Measurements from ENCODE around the gene MPRIP.
"Not testable (repeated sequence)": the region's sequence is repeated elsewhere in the genome, so short reads cannot be mapped to it uniquely, and the experiment has no call there.

MPRIP gene

DNA sequence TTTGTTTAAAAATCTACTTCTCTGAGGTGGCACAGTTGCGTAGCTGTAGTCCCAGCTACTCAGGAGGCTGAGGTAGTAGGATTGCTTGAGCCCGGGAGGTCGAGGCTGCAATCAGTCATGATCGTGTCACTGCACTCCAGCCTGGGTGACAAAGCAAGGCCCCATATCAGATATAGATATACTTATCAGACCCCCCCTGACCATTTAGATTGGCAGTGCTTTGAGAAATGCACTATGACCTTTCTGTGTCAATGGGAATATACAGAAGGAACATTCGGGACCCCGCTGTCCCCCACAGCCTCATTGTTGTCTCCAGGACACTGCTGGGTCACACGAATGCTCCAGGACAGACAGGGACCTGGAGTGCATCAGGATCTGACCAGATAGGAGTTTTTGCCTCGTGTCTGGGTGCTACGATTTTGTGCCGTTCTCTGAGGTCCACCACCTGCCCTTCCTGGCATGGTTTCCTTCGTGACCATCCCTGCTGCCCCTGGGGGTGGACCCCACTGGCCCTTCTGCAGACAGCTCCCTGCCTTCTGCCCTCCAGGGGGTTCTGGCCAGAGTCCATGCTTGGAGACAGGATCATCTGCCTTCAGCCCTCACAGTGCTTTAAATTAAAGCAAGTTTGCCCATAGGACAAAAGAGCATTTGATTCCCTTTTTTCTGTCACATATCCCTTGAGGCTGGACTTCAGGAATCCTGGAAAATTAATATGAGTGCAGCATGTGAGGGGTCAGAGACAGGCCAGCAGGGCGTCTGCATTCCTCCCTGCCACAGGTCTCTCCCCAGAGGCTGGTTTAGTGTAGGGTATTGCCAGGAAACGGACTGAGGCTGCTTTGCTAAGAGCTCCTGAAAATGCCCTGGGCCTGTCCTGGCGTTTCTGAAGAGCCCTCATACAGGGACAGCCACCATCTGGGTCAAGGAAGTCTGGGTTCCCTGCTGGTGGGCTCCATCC lies 144.6 kb downstream of the MPRIP start:
- DNase-seq = no peak

DNA sequence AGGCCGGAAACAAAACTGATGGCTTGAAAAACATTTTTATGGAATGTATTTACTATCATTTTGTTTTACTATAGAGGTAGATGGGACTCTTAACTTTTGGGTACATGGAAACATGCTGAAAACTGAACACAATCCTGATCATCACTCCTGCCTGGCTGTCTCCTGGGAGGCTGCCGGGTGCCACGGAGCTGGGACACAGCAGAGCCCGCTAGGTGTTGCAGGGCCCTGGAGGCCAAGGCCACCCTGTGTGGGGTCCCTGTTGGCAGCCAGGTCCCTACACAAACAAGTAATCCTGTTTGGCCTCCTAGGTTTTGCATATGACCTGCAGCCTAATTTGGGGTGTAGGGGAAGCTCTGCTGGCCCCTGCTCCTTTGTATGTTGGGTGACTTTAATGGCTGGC lies 146.3 kb downstream of the MPRIP start:
- DNase-seq = no peak

DNA sequence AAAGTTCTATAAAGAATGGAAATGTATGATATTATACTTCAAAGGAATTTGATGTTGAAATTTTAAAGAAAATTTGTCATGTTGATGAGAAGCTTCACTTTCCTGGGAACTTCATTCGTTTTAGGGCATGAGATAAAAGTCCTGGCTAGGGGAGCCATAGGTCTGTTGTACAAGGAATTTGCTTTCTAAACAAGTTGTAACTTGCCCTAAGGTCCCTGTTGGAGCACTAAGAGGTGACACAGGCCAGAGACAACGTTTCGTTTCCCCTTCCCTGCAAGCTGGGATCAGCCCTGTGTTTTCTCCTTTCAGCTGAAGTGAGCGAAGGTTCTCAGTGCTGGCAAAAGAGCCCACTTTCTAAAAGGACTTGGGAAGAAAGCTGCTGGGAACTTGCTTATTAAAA lies 147.3 kb downstream of the MPRIP start:
- no peak for DNase-seq

GRCh38 chr17:17190188-17190587 lies 147.9 kb downstream of the MPRIP start:
- no peak for DNase-seq

GRCh38 chr17:17191346-17191792 lies 149.1 kb downstream of the MPRIP start:
- no peak for DNase-seq

DNA sequence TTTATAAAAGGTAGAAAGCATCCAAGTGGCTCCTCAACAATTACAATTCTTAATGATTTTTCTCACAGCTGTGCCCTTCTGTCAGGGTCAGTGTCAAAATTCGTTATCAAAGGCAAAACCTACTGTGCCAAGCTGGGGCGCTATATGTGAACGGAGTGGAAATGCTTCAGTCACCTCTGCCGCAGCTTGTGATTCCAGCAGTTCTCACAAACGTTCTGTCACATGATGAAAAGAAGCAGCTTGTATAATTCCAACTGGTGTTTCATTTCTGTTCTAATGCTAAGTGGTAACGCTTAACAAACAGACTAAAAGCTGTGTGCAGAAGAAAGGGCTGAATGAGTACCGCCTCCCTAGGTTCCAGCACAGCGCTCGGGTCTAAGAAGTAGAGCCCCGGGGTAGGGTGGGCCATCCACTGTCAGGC lies 149.7 kb downstream of the MPRIP start:
- DNase-seq = no peak

GRCh38 chr17:17195466-17195865 lies 153.2 kb downstream of the MPRIP start:
- DNase-seq = not testable (repeated sequence)

DNA sequence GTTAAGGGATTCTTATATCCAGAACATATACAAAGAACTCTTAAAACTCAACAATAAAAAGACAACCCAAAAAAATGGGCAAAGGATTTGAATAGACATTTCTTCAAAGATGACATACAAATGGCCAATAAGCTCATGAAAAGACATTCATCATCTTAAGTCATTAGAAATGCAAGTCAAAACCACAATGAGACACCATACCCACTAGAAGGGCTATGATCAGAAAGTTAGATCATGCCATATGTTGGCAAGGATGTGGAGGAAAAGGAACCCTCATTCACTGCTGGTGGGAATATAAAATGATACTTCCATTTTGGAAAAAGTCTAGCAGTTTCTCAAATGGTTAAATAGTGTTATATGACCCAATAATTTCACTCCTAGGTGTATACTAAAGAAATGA lies 154.5 kb downstream of the MPRIP start:
- DNase-seq = no peak

- DNase-seq = no peak
Observed at GRCh38 chr17:17198281-17198680, 156.0 kb downstream of the MPRIP start.

GRCh38 chr17:17200311-17200710 lies 158.1 kb downstream of the MPRIP start:
- no peak for DNase-seq

DNA sequence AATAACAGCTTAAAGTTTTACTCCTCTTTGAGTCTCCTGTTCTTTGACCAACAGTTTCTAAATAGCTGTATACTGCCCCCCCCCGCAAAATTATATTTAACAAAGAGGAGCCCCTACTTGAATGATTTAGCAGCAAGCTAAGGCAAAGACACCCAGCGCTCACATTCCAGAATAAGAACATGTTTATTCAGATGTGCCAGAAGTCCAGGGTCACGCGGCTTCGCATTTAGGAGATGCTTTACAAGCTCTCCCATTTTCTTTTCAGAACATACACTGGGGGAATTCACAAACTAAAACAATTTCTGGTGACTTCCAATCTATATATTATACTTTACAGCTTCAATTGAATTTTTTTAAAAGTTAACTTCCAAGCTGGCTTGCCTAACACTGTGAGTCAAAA lies 158.6 kb downstream of the MPRIP start:
- DNase-seq = no peak

- no peak for DNase-seq
Observed at GRCh38 chr17:17201271-17201670, 159.0 kb downstream of the MPRIP start.

- DNase-seq = no peak
Observed at GRCh38 chr17:17201907-17202306, 159.7 kb downstream of the MPRIP start.

DNA sequence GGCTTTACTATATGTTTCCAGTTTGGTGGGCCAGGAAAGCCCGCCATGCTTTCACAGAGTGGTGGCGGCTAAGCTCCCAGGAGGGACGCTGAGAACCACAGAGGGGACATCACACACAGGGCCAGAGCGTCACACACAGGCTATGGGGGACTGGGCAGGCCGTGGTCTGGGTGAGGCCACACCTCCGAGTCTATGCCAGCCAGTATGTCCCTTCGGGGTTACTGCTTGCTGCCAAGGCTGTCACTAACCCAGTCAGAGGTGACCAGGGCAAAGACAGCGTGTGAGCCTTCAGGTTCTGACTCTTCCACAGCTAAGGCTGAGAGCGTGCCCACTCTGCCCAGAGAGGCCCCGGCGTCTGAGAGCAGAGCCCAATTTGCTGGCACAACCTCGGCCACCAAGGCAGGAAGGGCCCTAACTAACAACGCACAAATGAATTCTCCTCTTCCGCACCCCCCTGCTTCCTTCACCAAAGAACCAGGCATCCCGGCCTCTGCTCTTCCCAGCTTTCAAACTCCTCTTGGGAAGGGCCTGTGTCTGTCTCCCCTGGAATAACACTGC lies 161.0 kb downstream of the MPRIP start:
- no peak for DNase-seq

DNA sequence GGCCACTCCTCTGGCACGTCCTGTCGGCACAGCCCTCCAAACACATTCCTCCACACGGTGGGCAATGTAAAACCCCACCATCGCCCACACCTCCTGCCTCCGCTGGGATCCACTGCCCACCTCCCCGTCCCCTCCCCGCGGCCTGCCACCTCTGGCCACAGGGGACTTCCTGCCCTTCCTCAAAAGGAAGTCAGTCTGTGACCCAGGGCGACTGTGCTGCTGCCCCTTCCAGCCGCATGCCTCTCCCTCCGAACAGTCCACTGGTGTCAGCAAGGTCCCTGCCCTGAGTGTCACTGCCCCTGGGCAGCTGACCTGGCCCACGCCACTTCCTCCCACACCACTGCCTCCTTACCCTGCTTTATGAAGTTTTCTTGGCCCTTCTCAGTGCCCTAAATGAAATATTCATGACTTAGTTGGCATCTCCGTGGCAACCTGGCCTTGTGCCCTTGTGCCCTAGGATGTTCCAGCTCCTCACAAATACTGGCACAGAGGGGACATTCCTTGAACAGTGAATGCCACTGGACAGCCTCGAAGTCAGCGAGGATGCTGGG lies 161.9 kb downstream of the MPRIP start:
- no peak for DNase-seq

GRCh38 chr17:17204635-17205231 lies 162.5 kb downstream of the MPRIP start:
- no peak for DNase-seq

- DNase-seq = no peak
Observed at GRCh38 chr17:17205368-17206123, 163.3 kb downstream of the MPRIP start.

- DNase-seq = peak; percentile 83
Observed at GRCh38 chr17:17206124-17206912, 164.1 kb downstream of the MPRIP start, which contains the start of gene PLD6. TSS of gene PLD6 (minus strand) at chr17:17206333. CDS start at chr17:17206286, 47 bp downstream.

GRCh38 chr17:17206913-17207335 lies 164.7 kb downstream of the MPRIP start:
- DNase-seq = no peak

DNA sequence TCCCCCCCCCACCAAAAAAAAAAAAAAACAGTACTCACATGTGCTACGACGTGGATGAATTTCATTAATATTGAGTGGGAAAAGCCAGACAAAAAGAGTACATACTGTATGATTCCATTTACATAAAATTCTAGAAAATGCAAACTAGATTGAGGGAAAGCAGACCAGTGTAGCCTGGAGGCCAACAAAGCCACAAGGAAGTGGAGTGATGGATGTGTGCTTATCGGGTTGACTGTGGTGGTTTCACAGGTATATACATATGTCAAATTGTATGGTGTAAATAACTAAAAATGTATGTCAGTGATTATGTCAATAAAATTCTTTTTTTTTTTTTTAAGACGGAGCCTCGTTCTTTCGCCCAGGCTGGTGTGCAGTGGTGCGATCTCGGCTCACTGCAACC lies 165.7 kb downstream of the MPRIP start:
- no peak for DNase-seq

- DNase-seq = no peak
Observed at GRCh38 chr17:17213775-17214174, 171.5 kb downstream of the MPRIP start.

All from right kidney (tissue), 1 donor.